Common myeloid progenitor, CD34-positive (primary cell): ENCODE results near the gene PACRG.

Experiments
- CTCF ChIA-PET: fragments of 350-600 bp; sonication (Branson Sonifier 250); formaldehyde crosslinking; loops from one replicate; lab custom pipeline; 2021; ENCODE audit warnings: antibody characterized with exemption; lab: Charles Lee
- POLR2A ChIA-PET: fragments of 350-600 bp; sonication (Branson Sonifier 250); formaldehyde crosslinking; loops from one replicate; lab custom pipeline; 2021; ENCODE audit warnings: antibody characterized with exemption; lab: Charles Lee
- DNase-seq, 3 donors: peaks; one replicate each; pipeline versions ENCODE4 v3.0.0 to v3.0.0-alpha.2; 2013
- H3K27ac ChIP-seq, 2 experiments: 1 replicate in 1 of 2; 2 replicates in 1 of 2; pipeline ENCODE4 v1.7.0; 2013; ENCODE audit warnings: inconsistent platforms in 2 of 2, low read length in 2 of 2, mild to moderate bottlenecking in 2 of 2, low read depth in 1 of 2, moderate library complexity in 1 of 2; ENCODE audit not compliant: severe bottlenecking in 2 of 2, insufficient read depth in 1 of 2, poor library complexity in 1 of 2
- H3K27me3 ChIP-seq, 5 experiments: replicated peaks in 2 of 5; 1 replicate in 3 of 5; 2 replicates in 2 of 5; pipeline versions ENCODE4 v1.6.1 to v1.7.0; 2013; ENCODE audit warnings: low read length in 4 of 5, mild to moderate bottlenecking in 2 of 5, moderate library complexity in 2 of 5, inconsistent platforms in 1 of 5; ENCODE audit not compliant: insufficient read depth in 5 of 5, control insufficient read depth in 4 of 5
- H3K36me3 ChIP-seq, 4 experiments: 1 replicate in 2 of 4; 2 replicates in 2 of 4; pipeline versions ENCODE4 v1.6.1 to v1.7.0; 2013; ENCODE audit warnings: low read length in 3 of 4, control low read depth in 1 of 4, mild to moderate bottlenecking in 1 of 4; ENCODE audit not compliant: control insufficient read depth in 4 of 4, insufficient read depth in 4 of 4
- H3K4me1 ChIP-seq, 4 experiments: 1 replicate in 3 of 4; 2 replicates in 1 of 4; pipeline versions ENCODE4 v1.6.1 to v1.7.1; 2013; ENCODE audit warnings: low read length in 3 of 4, mild to moderate bottlenecking in 3 of 4, control low read depth in 1 of 4, inconsistent platforms in 1 of 4, moderate library complexity in 1 of 4; ENCODE audit not compliant: control insufficient read depth in 4 of 4, insufficient read depth in 4 of 4; ENCODE audit errors: control extremely low read depth in 1 of 4
- H3K4me3 ChIP-seq, 7 experiments: 1 replicate in 4 of 7; 2 replicates in 3 of 7; pipeline versions ENCODE4 v1.5.1 to v1.7.0; 2013; ENCODE audit warnings: mild to moderate bottlenecking in 7 of 7, low read length in 6 of 7, moderate library complexity in 6 of 7, inconsistent platforms in 2 of 7, low read depth in 2 of 7, control low read depth in 1 of 7; ENCODE audit not compliant: insufficient read depth in 4 of 7, control insufficient read depth in 1 of 7; ENCODE audit errors: extremely low read depth in 1 of 7
- H3K9me3 ChIP-seq, 5 experiments: 1 replicate in 4 of 5; 2 replicates in 1 of 5; pipeline versions ENCODE4 v1.6.1 to v1.7.1; 2013; ENCODE audit warnings: low read length in 4 of 5, mild to moderate bottlenecking in 2 of 5, inconsistent platforms in 1 of 5, low read depth in 1 of 5, moderate library complexity in 1 of 5; ENCODE audit not compliant: control insufficient read depth in 4 of 5, insufficient read depth in 2 of 5; ENCODE audit errors: control extremely low read depth in 1 of 5
- WGBS: methylation state at CpG from one replicate; pipeline ENCODE4 v1.1.5; 2013; ENCODE audit not compliant: insufficient coverage; 5-methylcytosine and 5-hydroxymethylcytosine counted together

The PACRG gene

DNA sequence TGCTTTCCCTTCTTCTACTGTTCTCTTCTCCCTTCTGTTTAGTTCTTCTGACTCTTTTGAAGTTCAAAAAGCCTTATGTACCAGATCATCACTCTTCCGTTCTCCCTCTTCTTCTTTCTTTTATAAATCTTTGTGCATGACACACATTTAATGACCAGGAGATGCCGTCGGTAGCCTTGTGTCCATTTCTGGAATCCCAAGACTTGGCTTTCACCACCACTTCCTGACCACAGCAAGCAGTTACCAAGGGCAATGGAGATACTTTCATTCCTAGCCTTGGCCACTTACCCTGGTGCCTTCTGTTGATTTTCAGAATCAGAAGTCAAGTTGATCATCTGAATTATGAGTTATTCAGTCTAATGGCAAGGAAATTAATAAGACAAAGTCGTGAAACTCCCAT, 418.3 kb downstream of the PACRG start:
- no peaks in the 10 kb centered on the region for H3K9me3 ChIP-seq
- no peaks in the 10 kb centered on the region for H3K36me3 ChIP-seq
- 83% methylated on average over 3 of the region's 4 CpGs for WGBS
- no peak for DNase-seq
- CTCF ChIA-PET, result no interaction called here
- POLR2A ChIA-PET, result no interaction called here
- no peaks in the 10 kb centered on the region for H3K4me1 ChIP-seq
- H3K4me3 ChIP-seq, result no peak overlapping the region
- H3K27me3 ChIP-seq, result peaks cover 0 to 5% (median 2%) of the 10 kb centered on the region in 5 experiments
- no peak overlapping the region for H3K27ac ChIP-seq

DNA sequence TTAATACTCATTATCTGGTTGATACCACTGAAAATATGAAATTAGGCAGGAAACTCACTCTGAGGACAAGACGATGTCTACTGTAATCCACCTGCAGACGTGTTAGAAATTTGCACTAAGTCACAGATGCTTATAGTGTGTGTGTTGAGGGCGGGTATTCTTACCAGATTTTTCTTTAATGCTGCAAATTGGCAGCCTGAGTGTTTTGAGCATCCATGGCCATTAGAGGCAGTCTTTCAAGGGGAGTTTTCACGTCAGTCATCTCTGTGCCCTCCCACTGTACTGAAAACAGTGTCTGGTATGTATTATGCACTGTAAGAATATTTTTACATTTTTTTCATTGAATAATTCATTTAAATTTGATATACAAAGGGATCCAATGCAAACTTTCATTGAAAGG, 420.2 kb downstream of the PACRG start:
- H3K9me3 ChIP-seq, result no peaks in the 10 kb centered on the region
- no peaks in the 10 kb centered on the region for H3K4me1 ChIP-seq
- H3K4me3 ChIP-seq, result no peak overlapping the region
- WGBS, result 97% methylated on average over 3 of the region's 4 CpGs
- DNase-seq, result no peak
- H3K27me3 ChIP-seq, result peaks cover 0 to 6% (median 2%) of the 10 kb centered on the region in 5 experiments
- ChIA-PET POLR2A (no interaction called here), CTCF (no interaction called here)
- no peak overlapping the region for H3K27ac ChIP-seq
- H3K36me3 ChIP-seq, result no peaks in the 10 kb centered on the region

DNA sequence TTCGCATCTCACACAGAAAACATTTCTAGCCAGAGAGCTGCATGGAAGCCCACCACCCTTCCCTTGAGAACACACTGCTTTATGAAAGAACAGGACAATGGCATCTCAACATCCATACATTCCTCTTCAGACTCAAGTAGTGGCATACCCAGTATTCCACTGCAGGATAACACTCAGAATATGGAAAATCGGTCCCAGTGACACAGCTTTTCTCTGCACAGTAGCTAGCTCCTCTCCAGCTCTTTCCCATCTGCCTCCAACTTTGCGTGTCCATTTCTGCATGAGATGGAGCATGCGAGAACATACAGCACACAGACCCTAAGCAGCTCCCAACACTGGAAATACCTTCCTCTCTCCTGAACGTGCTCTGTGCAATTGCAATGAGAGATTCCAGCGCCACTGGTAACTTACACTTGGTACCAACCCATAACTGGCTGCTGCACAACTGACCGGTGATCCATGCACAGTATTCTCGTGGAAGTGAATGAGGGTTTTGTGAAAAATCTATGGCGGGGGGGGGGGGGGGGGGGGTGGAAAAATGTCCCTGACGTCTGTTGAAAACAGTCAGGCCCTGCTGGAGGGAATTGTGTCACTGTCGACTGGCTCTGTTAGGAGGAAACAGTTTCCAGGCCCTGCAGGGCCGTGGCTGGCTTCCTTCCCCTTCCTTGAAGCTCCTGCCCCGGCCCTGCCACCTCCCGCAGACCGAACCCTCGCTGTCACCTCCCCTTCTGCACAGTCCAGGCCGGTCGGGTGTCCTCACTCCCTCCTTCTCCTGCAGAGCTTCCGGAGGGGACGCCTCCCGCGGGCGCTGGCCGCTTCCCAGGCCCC, 420.9 kb downstream of the PACRG start:
- Histone ChIP-seq H3K36me3 (no peaks in the 10 kb centered on the region), H3K9me3 (no peaks in the 10 kb centered on the region), H3K27me3 (peaks cover 0 to 6% (median 2%) of the 10 kb centered on the region in 5 experiments), H3K27ac (no peak overlapping the region), H3K4me1 (no peaks in the 10 kb centered on the region), H3K4me3 (no peak overlapping the region)
- DNase-seq, result peak in 2 of 3 donors; percentile 1 to 9
- POLR2A ChIA-PET, result no interaction called here
- WGBS, result 71% methylated on average over 17 of the region's 24 CpGs
- CTCF ChIA-PET, result no interaction called here

DNA sequence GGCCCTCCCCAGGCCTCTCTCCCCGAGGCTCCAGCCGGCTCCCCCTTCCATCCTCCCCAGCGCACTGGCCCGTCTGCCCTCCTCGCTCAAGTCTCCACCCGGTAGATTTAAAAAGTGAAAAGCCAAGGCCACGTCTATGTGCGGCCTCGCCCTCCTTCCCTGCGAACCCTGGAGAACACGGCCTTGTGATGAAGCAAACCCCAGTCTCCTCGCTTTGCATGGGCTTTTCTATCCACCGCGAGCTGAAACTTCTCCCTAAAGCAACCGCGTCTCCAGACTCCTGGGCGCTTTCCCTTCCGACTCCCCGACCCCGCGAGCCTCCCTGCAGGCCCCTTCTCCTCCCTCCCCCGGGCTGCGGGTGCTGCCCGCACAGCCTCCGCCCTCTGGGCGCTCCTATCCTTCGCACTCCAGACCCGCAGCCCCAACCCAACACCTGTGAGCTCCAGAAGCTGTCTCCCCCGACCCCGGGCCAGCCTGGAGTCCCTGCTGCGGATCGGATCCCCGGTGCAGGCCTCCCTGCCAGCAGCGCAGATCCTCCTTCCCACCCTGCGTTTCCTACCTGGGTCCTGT, 421.6 kb downstream of the PACRG start:
- 83% methylated on average over 27 of the region's 35 CpGs for WGBS
- POLR2A ChIA-PET, result interaction anchor here (0.6 kb wide), 1 partner anchor 1401 kb away, joined by 3 read pairs; no protein-coding TSS in a partner anchor
- DNase-seq, result no peak
- Histone ChIP-seq H3K36me3 (no peaks in the 10 kb centered on the region), H3K4me1 (no peaks in the 10 kb centered on the region), H3K27me3 (peaks cover 0 to 8% (median 2%) of the 10 kb centered on the region in 5 experiments), H3K4me3 (no peak overlapping the region), H3K27ac (no peak overlapping the region), H3K9me3 (no peaks in the 10 kb centered on the region)
- CTCF ChIA-PET, result no interaction called here

DNA sequence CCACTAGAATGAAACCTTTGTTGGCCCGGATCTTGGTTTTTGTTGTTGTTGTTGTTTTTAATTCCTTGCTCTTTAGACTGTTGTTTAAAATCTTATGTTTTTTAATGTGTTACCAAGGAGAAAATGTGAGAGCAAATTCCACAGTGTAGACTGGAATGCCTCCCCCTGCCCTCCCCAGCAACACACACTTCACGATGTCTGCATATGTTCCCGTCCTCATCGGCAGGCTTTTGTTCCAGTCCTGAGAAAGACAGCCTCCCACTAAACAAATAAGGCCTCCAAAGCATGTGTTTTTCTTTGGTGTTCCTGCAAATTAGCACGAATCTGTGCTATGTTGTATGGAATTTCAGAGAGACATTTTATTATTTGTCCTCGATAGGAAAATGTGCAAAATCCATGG, 423.4 kb downstream of the PACRG start:
- Histone ChIP-seq H3K27ac (no peak overlapping the region), H3K27me3 (peaks cover 0 to 8% (median 2%) of the 10 kb centered on the region in 5 experiments), H3K4me1 (no peaks in the 10 kb centered on the region), H3K4me3 (no peak overlapping the region), H3K36me3 (no peaks in the 10 kb centered on the region), H3K9me3 (peaks cover 0 to 3% (median 0%) of the 10 kb centered on the region in 5 experiments)
- DNase-seq, result no peak
- POLR2A ChIA-PET, result no interaction called here
- CTCF ChIA-PET, result no interaction called here
- 61% methylated on average over 3 of the region's 6 CpGs for WGBS

DNA sequence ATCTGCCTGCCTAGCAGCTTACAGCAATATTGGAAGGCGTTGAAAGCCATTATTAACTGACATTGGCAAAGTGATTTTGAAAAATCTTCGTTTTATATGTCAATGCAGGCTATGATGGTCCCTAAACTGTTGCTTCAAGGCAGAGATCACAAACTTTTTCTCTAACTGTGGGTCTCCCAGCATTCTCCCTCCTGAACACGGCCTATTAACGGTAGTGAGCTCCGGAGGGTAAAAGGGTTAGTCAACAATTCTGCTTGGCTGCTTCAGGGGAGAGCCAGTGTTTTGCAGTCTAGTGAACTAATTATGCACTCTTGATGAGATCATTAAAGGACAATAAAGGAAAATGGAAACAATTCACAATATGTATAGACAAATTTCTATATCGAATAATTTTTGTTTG, 424.9 kb downstream of the PACRG start:
- 94% methylated on average over 5 of the region's 6 CpGs for WGBS
- ChIA-PET POLR2A (no interaction called here), CTCF (no interaction called here)

DNA sequence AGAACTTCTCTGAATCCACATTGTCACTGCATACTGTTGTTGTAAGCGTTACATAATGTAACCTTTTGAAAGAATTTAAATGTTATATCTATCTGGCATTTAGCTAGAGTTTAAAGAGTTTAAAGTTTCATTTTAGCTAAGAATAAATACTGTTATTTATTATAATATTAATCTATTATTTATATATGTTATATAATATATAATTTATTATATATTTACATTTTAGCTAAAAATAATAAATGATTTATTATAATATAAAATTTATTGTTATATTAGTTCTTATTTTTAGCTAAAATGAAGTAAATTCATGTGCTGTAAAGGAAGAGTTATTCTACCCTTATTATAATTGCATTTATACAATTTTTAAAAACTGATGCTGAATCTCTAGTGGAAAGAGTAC, 431.3 kb downstream of the PACRG start:
- H3K36me3 ChIP-seq, result no peaks in the 10 kb centered on the region
- DNase-seq, result no peak
- H3K4me3 ChIP-seq, result no peak overlapping the region
- ChIA-PET CTCF (interaction anchor here (1.1 to 1.7 kb wide), 3 partner anchors 12 to 1769 kb away, joined by 3 to 7 read pairs (median 3); no protein-coding TSS in a partner anchor), POLR2A (no interaction called here)
- peaks cover 0 to 6% (median 0%) of the 10 kb centered on the region in 5 experiments for H3K27me3 ChIP-seq
- peaks cover 0 to 3% (median 0%) of the 10 kb centered on the region in 5 experiments for H3K9me3 ChIP-seq
- WGBS, result no CpG with 5 or more reads among the region's 1 CpG
- no peak overlapping the region for H3K27ac ChIP-seq
- no peaks in the 10 kb centered on the region for H3K4me1 ChIP-seq

More for the DNA sequence above, 424.9 kb downstream of the PACRG start:
- peaks cover 0 to 8% (median 4%) of the 10 kb centered on the region in 5 experiments for H3K27me3 ChIP-seq
- no peaks in the 10 kb centered on the region for H3K36me3 ChIP-seq
- no peak overlapping the region for H3K4me3 ChIP-seq
- no peaks in the 10 kb centered on the region for H3K4me1 ChIP-seq
- peaks cover 0 to 3% (median 0%) of the 10 kb centered on the region in 5 experiments for H3K9me3 ChIP-seq
- DNase-seq, result no peak
- H3K27ac ChIP-seq, result no peak overlapping the region
